HG03103 (cell line): ENCODE results near the gene SNX18.

Source experiments
- ATAC-seq: cut with Tn5 transposase; IDR thresholded peaks from one replicate; pipeline ENCODE4 v1.9.1; 2021; ENCODE audit warnings: low read depth; ENCODE audit not compliant: unreplicated experiment

The SNX18 gene

DNA sequence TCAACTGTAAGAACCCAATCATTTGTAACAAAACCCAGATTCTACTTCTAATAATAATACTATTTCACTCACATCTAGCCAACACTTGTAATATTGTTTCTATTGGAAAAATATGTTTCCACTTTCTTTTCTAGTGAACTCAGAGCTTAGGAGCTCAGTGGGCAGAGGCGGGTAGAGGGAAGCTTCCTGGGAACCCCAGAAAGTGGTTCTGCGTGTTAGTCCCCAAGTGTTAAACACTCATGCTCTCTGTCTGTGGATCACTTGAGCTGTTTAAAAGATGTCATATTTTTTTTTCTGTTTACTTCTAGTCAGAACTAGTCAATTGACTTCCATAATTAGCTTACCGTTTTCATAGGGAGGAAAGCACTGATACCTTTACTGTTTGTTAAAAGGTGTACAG is 20.6 kb downstream of the SNX18 start:
- no peak for ATAC-seq

DNA sequence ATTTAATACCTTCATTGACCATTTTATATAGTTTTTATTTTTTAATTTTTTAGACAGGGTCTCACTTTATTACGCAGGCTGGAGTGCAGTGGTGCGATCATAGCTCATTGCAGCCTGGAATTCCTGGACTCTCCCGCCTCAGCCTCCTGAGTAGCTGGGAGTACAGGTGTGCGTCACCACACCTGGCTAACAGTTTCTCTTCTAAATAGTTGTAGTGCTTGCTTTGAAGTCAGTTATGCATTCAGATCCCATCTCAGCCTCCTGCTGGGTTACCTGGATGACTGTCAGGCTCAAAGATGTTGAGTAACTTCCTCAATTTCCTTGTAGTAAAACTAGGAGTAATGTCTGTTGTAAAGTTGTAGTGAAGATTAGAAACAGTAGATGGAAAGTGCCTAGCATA is 21.4 kb downstream of the SNX18 start:
- no peak for ATAC-seq

DNA sequence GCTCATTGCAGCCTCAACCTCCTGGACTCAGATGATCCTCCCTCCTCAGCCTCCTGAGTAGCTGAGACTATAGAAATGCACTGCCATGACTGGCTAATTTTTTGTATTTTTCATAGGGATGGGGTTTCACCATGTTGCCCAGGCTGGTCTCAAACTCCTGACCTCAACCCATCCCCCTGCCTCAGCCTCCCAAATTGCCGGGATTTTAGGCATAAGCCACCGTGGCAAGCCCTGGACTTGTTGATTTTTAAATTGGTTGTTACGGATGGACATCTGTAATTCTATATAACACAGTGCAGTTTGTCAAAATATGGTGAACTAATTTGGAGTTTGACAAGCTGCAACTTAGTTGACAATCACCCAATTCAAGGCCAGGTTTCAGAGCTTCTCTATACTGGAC is 22.7 kb downstream of the SNX18 start:
- ATAC-seq, result no peak

DNA sequence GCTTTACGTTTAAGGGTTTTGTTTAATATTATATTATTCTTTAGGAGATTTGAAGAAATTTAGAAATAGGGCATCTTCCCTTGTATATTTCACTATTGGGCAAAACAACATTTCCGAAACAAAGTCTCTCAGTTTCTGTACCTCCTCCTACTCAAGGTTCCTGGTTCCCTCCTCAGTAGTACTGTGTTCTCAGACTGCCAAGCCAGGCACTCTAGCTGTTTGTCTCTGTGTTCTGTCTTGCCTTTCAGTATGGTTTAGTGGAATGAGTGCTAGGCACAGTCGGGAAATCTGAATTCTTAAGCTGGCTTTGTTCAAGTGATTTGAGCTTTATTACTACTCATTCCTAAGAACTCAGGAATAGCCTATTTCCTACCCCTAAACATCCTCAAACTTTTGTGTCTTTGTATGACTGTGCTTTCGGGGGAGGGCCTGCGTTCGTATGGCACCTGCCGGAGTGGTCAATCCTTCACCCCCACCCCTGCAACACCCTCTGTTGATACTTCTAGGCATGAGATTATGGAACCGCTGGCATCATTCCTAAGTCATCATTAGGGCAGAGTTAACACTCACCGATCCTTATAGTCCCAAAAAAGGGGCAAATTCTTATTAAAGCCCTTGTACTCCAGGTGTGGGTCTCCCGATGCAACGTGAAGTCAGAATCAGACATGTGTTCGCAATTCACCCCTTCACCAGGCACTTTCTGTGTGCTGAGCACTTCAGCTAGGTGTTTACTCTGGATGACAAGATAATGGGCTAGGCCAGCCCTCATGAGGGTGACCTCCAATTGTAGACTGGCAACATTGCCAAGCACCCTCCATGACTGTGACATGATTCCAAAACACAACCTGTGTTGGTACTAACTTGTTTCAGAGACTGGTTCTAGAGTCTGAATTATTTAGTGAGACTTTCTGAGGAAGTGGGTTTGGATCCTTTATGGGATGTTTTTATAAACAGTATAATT is 24.5 kb downstream of the SNX18 start:
- ATAC-seq, result no peak

DNA sequence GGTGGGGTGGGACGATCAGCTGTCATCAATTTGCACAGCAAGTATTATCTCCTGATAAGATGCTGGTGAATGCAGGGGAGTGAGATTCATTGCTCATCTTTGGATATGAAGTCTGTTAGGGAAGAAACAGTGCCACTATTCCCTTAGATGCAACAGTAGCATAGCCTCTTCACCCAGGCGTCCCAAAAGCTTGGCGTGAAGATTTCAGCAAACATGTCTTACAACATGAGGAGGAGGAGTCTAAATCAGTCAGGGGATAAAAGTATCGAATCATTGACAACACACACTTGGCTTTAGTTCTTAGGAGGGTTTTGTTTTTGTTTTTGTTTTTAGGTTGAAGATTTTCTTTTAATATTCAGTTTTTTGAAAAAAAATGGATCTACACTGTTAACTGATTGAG is 26.5 kb downstream of the SNX18 start:
- ATAC-seq, result no peak

DNA sequence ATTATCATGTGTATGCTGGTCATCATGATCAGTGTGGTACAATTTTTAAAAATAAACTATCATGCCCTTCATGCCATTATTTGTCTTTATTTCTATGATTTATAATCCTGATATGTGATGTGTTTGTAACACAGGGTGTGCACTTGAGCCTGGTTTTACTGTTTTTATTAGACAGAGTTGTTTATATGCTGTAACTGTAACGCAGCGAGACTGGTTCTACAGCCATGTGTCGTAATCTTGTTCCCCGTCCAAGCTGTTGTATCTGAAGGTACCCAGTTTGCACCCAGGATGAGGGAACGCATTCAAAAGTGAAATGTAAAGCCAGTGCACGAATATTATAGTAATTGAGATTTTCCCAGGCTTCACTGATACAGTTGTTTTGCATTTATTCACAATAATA is 28.2 kb downstream of the SNX18 start:
- ATAC-seq, result no peak

DNA sequence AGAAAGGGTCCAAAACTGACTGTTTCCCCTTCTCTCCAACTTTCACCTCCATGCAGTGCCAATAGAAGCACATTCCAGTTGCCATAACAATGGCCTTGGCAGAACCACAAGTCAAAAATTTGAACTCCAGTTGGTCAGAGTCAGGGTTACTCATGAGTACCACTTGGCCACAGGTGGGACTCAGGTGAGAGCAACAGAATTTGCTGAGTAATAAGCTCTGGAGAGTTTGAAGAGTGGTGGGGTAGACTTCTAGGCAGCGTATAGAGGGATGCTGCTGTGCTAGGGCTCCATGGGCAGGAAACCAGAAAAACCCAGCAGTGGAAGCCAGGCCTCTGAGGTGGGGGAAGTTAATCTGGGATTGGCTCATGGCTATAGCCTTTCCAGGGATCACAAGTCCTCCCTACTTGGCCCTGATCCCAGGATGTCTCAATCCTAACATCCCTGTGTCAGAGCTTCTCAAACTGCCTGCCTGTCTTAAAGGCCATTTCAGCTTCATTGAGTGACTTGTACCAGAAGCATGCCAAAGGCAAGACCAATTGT is 30.2 kb downstream of the SNX18 start:
- no peak for ATAC-seq

DNA sequence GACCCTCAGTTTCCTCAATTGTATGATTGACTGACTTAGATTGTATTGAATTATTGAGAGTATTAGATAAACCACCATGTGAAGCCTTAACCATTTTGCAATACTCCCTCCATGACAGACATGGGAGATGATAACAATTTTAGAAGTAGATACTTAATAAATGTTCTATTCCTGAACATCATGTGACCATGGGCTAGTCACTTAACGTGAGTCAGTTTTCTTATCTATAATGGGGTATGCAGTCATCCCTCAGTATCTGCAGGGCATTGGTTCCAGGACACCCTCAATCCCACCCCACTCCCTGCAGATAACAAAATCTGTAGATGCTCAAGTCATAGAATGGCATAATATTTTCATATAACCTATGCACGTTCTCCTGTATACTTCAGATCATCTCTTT is 31.0 kb downstream of the SNX18 start:
- no peak for ATAC-seq

DNA sequence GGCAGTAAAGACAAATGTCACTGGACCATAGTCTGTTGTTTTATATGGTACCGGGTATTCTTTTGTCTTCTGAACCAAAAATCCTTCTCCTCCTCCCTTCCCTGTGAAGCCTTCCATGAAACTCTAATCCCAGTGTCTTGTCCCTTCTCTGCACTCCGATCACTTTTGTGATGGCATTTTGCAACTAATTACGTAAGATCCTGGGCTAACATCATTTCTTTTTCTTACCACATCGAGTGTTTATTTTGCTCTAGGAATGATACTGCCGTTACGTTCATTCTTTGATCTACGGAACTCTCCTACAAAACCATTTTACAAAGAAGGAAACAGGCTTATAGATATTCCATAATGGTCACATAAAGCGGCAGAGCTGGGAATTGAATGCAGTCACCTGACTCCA is 33.7 kb downstream of the SNX18 start:
- ATAC-seq, result no peak

DNA sequence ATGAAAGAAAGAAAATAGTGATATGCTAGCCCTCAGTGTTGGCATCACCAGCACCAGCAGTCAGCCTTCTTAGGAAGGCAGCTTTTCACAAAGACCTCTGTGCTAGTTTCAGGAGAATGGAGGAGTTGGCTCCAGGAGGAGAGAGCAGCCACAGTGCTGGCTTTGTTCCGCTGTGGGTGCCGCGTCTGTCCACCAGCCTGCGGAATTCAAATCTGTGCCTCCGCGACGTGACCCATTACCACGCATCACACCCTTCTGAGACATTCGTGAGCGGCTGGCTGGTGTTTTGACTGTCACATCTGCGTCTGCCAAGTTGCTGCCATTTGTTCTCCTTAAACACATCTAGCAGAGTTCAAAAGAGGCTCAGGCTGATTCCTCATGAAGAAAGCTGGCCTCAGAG is 34.4 kb downstream of the SNX18 start:
- no peak for ATAC-seq

DNA sequence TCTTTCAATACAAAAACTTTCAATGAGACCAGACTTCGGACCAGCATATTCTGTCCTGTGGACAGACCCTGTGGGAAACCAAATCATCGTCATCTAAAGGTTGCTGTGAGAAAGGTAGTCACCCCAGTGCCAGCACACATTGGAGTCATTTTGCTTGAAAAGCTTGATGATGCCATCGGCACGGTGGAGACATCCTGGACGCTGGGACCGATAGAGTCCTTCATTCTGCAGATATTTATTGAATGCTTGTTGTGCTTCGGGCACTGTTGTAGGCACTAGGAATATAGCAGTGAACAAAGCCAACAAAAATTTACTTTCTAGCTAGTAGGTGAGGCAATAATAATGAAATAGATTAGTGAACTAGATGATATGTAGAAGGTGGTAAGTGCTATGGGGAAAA is 34.9 kb downstream of the SNX18 start:
- no peak for ATAC-seq

DNA sequence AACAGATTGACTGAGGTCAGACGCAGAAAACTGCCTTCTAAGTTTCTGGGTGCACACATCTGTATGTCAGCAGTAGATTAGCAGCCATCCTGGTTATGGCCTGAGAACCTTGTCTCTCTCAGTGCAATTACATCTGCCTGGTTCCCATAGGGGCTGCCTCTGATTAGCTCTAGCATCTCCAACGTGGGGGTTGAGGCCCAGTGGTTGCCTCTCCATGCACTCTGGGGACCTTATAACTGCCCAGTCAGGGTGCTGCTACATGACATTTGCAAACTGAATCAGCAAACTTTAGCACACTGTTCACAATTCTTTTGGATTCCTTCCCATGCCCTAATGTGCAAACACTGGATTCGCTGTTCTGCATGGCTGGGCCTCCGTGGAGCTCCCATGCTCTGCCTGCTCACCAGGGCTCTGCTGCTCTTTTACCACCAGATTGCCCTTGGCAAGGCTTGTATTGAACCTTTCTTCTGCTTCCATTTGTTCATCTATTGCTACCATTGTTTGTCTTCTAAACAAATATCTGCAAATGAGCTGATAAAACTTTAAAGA is 36.2 kb downstream of the SNX18 start:
- no peak for ATAC-seq

DNA sequence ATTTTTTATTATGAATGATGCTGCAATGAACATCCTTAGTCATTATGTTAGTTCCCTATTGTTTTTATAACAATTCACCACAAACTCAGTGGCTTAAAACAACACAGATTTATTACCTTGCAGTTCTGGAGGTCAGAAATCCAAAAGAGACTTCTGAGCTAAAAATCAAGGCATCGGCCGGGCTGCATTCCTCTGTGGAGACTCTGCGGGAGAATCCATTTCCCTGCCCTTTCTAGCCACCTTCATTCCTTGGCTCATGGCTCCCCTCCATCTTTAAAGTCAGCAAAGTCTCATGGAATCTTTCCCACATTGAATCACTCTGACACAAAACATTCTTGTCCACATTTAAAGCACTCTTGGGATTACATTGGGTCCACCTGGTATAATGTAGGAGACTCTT is 38.6 kb downstream of the SNX18 start:
- no peak for ATAC-seq

DNA sequence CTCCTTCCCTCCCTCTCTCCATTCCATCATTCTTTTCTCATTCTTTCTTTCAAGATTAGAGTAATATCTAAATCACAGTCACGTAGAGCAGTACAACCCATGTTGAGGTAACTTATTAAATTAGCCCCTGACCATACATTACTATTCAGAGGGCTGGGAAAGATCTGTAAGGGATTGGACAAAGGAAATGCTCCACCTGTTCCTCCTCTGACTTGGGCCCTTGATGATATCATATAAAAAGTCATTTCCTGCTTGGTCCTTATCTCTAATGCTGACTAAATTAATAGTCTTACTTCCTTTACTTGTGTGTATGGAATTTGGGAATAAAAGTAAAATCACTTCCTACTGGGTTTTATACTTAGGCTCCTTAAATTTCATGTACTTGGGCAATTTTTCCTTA is 40.8 kb downstream of the SNX18 start:
- ATAC-seq, result no peak

DNA sequence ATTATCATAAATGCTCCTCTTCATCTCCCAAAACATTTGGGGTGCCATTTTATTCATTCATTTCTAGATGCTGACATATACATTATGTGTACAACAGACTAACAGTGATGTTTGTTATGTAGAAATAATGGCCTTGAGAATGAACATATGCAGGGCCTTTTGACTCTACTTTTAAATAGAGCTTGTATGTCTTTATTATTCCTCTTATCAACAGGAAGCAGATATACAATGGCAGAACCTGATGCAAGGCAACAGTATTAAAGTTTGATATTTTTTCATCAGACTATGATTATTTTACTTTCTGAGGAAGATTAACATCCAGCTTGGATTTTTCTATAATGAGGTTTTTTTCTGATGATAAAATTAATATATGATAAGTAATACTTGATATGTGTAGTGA is 44.1 kb downstream of the SNX18 start:
- ATAC-seq, result no peak

DNA sequence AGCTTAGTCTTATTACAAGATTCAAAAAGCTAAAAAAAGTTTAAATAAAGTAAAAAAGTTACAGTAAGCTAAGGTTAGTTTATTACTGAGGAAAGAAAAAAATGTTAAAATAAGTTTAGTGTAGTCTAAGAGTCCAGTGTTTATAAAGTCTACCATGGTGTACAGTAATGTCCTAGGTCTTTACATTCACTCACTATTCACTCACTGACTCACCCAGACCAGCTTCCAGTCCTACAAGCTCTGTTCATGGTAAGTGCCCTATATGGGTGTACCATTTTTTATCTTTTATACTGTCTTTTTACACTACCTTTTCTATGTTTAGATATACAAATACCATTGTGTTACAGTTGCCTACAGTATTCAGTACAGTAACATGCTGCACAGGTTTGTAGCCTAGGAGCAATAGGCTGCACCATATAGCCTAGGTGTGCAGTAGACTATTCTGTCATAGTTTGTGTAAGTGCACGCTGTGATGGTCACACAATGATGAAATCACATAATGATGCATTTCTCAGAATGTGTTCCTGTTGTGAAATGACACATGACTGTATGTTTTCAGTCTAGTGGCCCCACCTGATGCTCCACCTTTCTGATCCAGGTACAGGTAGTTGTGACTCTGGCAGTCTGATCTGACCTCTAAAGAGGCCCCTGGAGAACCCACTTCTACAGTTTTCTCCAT is 45.7 kb downstream of the SNX18 start:
- ATAC-seq, result no peak

DNA sequence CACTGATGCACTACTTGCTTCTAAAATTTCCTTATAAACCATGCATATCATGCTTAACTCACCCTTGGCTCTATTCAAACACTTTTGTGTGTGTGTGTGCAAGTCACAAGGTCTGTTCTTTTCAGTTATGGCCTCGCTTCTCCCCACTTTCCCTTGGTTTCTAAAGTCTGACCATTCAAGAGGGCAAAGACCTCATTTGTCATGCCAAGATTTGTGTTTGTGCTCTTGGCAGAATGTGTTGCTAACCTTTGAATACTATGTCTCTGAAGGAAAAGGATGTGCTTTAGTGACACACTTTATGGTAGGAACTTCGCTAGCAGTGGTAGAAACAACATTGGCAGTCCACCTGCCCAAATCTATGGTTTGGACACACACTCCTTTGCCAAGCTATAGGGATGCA is 50.4 kb downstream of the SNX18 start:
- no peak for ATAC-seq

DNA sequence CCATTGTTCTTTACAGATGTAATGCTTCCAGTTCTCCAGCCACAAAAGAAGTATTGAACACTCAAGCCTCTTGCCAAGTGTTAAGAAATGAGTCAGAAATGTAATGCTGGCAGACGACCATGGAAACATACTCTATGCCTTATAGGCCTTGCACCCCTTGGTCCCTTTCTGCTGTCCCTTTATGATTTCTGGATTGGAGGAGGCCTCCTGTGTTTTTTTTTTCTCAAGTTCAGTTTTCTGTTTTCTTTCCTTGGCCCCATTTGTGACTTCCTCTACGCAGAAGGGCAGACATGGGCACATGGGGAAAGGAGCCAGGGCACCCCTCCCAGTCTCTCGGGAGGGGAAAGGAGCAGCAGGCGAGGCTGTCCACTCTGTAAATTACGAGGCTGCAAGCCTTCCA is 53.4 kb downstream of the SNX18 start:
- no peak for ATAC-seq

DNA sequence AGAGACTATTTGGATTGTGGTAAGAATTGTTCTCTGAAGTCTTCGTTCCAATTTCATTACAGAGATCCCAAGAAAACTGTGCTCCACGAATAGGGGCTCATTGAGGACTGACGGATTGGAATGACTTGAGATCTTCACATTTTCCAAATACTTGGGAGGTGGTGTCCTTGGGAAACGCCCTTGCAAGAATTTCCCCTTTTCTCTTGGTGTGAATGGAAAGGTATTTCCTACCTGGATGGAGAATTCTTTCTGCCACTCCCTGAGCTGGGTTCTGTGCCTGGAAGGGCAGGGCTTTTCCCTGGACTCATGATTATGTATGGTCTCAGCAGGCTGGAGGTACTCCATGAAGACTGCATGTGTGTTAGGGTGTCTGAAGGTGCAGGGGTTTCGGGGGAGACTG is 53.9 kb downstream of the SNX18 start:
- no peak for ATAC-seq

DNA sequence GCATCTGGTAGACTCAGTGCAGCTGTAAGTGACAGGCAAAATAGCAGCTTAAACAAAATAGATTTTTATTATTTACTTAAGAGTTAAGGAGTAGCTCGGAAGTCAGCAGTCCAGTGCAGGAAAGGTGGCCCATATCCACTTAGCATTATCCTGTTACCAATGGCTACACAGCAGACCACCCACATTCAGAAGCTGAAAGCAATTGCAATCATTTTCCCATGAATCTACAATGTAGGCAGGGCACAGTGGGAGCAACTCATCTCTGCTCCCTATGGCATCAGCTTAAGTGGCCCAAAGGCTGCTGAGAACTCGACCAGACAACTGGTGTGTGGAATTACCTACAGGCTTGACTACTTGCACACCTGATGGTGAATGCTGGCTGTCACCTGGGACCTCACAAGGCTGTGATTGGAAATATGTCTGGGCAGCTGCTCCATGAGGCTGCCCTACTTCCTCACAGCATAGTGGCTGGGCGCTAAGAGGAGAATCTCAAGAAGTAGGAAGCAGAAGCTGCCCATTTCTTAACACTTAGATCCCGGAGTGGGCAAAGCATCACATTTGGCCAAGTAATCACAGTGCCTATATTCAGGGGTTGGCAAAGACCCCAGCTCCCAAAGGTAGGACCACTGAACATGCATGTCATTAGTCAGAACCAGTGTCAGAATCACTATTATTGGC is 56.4 kb downstream of the SNX18 start:
- ATAC-seq, result no peak

DNA sequence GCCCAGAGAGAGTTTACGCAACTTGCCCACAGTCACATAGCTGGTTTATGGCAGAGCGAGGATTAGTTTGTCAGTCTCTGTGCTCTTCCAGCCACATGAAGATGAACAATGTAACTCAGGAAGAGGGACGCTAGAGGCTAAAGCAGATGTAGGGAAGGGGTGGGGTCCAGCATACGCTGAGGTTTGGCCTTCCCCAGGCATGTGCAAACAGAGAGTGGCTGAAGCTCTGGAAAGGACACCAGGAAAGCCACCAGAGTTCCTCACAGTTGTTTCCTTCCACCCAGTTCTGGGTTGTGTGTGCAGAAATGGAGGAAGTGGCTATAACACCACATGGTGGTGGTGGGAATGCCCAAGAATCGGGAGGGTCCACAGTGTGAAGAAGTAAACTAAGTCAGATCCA is 60.0 kb downstream of the SNX18 start:
- no peak for ATAC-seq
